Neural progenitor cell (in vitro differentiated cells): ENCODE data around the gene SHISAL1. TPM values are rescaled to one million over a fixed set of nuclear protein-coding genes. Genes with fewer than 3 reads are reported as not detected.

ENCODE experiments used
- DNase-seq: peaks from one replicate; pipeline ENCODE4 v3.0.0-alpha.2; 2016; ENCODE audit warnings: low spot score
- H2AFZ ChIP-seq: fragments of 200-600 bp; sonication (generic); replicated peaks from 2 replicates; pipeline ENCODE4 v1.6.1; 2016; ENCODE audit warnings: antibody characterized with exemption
- H3F3A ChIP-seq: fragments of 200-600 bp; sonication (generic); 2 replicates; pipeline ENCODE4 v1.6.1; 2016; ENCODE audit warnings: antibody characterized with exemption, low read depth
- H3K27ac ChIP-seq: fragments of 200-600 bp; sonication (generic); 2 replicates; pipeline ENCODE4 v1.5.1; 2016; ENCODE audit warnings: mild to moderate bottlenecking
- H3K27me3 ChIP-seq: fragments of 200-600 bp; sonication (generic); 2 replicates; pipeline ENCODE4 v1.6.1; 2016; ENCODE audit warnings: mild to moderate bottlenecking, moderate library complexity
- H3K36me3 ChIP-seq: fragments of 200-600 bp; sonication (generic); 2 replicates; pipeline ENCODE4 v1.5.1; 2016
- H3K4me1 ChIP-seq: fragments of 200-600 bp; sonication (generic); 2 replicates; pipeline ENCODE4 v1.6.1; 2016; ENCODE audit warnings: mixed run types
- H3K4me2 ChIP-seq: fragments of 200-600 bp; sonication (generic); 2 replicates; pipeline ENCODE4 v1.6.1; 2016
- H3K4me3 ChIP-seq: fragments of 200-600 bp; sonication (generic); 2 replicates; pipeline ENCODE4 v1.5.1; 2016
- H3K79me2 ChIP-seq: fragments of 200-600 bp; sonication (generic); 2 replicates; pipeline ENCODE4 v1.6.1; 2016; ENCODE audit warnings: low read depth
- H3K9ac ChIP-seq: fragments of 200-600 bp; sonication (generic); 2 replicates; pipeline ENCODE4 v1.6.1; 2016
- H3K9me3 ChIP-seq: fragments of 200-600 bp; sonication (generic); 2 replicates; pipeline ENCODE4 v1.5.1; 2016; ENCODE audit warnings: low read depth
- H4K20me1 ChIP-seq: fragments of 200-600 bp; sonication (generic); 2 replicates; pipeline ENCODE4 v1.6.1; 2016; ENCODE audit warnings: low read depth
- H3K27ac Mint-ChIP-seq: 3 replicates; pipeline ENCODE4 v1.8.0; 2021; ENCODE audit warnings: mixed read lengths
- H3K27me3 Mint-ChIP-seq: 2 replicates; pipeline ENCODE4 v1.8.0; 2022; ENCODE audit warnings: low read depth, mild to moderate bottlenecking, inconsistent platforms, moderate library complexity, mixed read lengths; ENCODE audit not compliant: insufficient read depth
- H3K36me3 Mint-ChIP-seq: 3 replicates; pipeline ENCODE4 v1.8.0; 2021; ENCODE audit warnings: mixed read lengths
- H3K4me1 Mint-ChIP-seq: 3 replicates; pipeline ENCODE4 v1.8.0; 2021; ENCODE audit warnings: mixed read lengths
- H3K4me3 Mint-ChIP-seq: 3 replicates; pipeline ENCODE4 v1.8.0; 2021; ENCODE audit warnings: mild to moderate bottlenecking, moderate library complexity, mixed read lengths
- H3K9me3 Mint-ChIP-seq: 3 replicates; pipeline ENCODE4 v1.8.0; 2020; ENCODE audit warnings: mixed read lengths
- EZH2 ChIP-seq: fragments of 200-600 bp; sonication (generic); IDR thresholded peaks from 2 replicates; pipeline ENCODE4 v1.6.1; 2017; ENCODE audit warnings: antibody characterized with exemption, mild to moderate bottlenecking, moderate library complexity
- EZH2phosphoT487 ChIP-seq: fragments of 200-600 bp; sonication (generic); IDR thresholded peaks from 2 replicates; pipeline ENCODE4 v1.6.1; 2017; ENCODE audit warnings: antibody characterized with exemption
- total RNA-seq: library from RNA; depleted of rRNA; stranded (reverse); fragments of >200 nt; gene quantifications from 2 replicates; pipeline ENCODE4 v1.2.3, GENCODE V29; 2015; ENCODE audit warnings: low replicate concordance
- TF ChIP-seq, protein P1 (sequence below): fragments of 200-600 bp; sonication (generic); IDR thresholded peaks from 2 replicates; pipeline ENCODE4 v1.5.1; 2017; ENCODE audit warnings: antibody characterized with exemption, mild to moderate bottlenecking

The SHISAL1 gene
- total RNA-seq, 1 donor from 2014 or later = 4.4 TPM

DNA sequence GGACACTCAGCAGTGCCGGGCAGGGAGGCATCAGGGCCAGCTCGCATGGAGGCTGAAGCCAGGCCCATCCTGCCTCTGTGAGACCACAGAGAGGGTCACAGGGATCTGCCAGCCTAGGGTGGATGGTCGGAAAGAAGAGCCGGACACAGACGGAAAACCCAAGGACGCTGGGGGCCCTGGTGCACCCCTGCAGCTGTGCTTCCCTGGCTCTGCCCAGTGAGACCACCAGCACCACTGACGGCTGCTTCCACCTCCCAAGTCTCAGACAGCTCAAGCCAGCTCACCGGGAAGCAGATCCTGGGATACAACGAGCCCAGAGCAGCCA, 42.2 kb downstream of the SHISAL1 start:
- no peak overlapping the region for H3K9ac ChIP-seq
- no peak overlapping the region for H3K4me3 Mint-ChIP-seq
- H3K9me3 Mint-ChIP-seq = no peaks in the 10 kb centered on the region

DNA sequence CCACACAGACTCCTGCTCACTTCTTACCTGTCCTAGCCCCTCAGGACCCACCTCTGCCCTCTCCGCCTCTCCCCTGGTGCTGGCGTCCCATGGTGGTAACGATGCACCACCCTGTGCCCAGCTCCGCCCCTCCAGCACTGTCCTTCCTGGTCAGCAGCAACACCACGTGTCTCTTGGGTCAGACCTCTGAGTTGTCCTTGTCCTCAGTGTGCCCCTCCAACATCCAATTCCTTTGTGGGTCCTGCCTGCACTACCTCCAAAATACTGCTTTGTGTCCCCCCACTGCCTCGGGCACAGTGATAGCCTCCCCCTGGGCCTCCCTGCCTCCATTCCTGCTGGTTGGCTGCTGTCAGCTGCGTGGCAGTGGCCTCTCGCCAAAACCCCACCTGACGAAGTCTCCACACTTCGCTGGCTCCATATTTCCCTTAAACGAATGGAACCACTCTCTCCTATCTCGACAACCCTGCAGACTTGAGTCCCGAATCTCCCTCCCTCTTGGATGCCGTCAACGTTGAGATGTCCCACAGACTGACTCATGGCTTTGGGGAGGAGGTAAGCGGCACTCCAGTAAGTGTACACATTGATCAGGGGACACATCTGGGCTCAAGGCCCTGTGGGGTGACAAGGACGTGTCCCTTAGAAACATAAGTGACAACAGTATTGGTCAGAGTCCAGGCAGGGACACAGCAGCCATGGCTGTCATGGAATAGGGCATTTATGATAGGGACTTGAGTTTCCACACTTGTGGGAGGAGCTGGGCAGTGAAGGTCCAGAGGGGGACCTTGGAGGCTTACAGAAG, 42.8 kb downstream of the SHISAL1 start:
- Mint-ChIP-seq H3K36me3 (no peaks in the 10 kb centered on the region), H3K27ac (peak overlapping the region; percentile 34), H3K27me3 (peaks cover 14% of the 10 kb centered on the region), H3K4me1 (peaks cover 25% of the 10 kb centered on the region), H3K9me3 (no peaks in the 10 kb centered on the region), H3K4me3 (no peak overlapping the region)
- Histone ChIP-seq H3K79me2 (no peaks in the 10 kb centered on the region), H3K9ac (no peak overlapping the region), H3F3A (peaks cover 20% of the 10 kb centered on the region), H3K4me2 (no peak overlapping the region), H3K27me3 (no peaks in the 10 kb centered on the region), H3K4me3 (no peak overlapping the region), H3K4me1 (peaks cover 31% of the 10 kb centered on the region), H3K9me3 (no peaks in the 10 kb centered on the region), H3K27ac (no peak overlapping the region), H2AFZ (no peak overlapping the region), H4K20me1 (no peaks in the 10 kb centered on the region), H3K36me3 (no peaks in the 10 kb centered on the region)
- TF ChIP-seq, protein P1, sequence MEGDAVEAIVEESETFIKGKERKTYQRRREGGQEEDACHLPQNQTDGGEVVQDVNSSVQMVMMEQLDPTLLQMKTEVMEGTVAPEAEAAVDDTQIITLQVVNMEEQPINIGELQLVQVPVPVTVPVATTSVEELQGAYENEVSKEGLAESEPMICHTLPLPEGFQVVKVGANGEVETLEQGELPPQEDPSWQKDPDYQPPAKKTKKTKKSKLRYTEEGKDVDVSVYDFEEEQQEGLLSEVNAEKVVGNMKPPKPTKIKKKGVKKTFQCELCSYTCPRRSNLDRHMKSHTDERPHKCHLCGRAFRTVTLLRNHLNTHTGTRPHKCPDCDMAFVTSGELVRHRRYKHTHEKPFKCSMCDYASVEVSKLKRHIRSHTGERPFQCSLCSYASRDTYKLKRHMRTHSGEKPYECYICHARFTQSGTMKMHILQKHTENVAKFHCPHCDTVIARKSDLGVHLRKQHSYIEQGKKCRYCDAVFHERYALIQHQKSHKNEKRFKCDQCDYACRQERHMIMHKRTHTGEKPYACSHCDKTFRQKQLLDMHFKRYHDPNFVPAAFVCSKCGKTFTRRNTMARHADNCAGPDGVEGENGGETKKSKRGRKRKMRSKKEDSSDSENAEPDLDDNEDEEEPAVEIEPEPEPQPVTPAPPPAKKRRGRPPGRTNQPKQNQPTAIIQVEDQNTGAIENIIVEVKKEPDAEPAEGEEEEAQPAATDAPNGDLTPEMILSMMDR = no peak
- no peak for TF ChIP-seq EZH2
- no peak for TF ChIP-seq EZH2phosphoT487
- no peak for DNase-seq

More for the DNA sequence above, 42.2 kb downstream of the SHISAL1 start:
- H2AFZ ChIP-seq = no peak overlapping the region
- TF ChIP-seq EZH2phosphoT487 (no peak), EZH2 (no peak)
- TF ChIP-seq, protein P1 = no peak
- peak overlapping the region; percentile 62 for H3K4me2 ChIP-seq
- peaks cover 21% of the 10 kb centered on the region for H3F3A ChIP-seq
- H3K36me3 Mint-ChIP-seq = no peaks in the 10 kb centered on the region
- H3K27ac ChIP-seq = no peak overlapping the region
- H3K27me3 ChIP-seq = no peaks in the 10 kb centered on the region
- no peaks in the 10 kb centered on the region for H3K36me3 ChIP-seq
- DNase-seq = no peak
- no peaks in the 10 kb centered on the region for H4K20me1 ChIP-seq
- H3K9me3 ChIP-seq = no peaks in the 10 kb centered on the region
- H3K27me3 Mint-ChIP-seq = peaks cover 14% of the 10 kb centered on the region
- H3K4me1 Mint-ChIP-seq = peaks cover 27% of the 10 kb centered on the region
- no peak overlapping the region for H3K4me3 ChIP-seq
- H3K79me2 ChIP-seq = no peaks in the 10 kb centered on the region
- H3K27ac Mint-ChIP-seq = peak overlapping the region; percentile 34
- H3K4me1 ChIP-seq = peaks cover 35% of the 10 kb centered on the region

DNA sequence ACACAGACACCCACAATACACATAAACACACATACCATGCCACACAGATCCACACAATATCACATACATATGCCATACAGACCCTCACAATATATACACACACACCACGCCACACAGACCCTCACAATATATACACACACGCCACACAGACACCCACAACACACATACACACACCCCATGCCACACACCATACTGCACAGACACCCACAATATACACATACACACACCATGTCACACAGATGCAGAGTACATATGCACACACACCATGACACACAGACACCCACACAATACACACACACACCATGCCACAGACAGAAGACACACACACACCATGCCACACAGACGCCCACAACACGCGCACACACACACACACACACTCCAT, 43.6 kb downstream of the SHISAL1 start:
- no peaks in the 10 kb centered on the region for H3K79me2 ChIP-seq
- no peak for TF ChIP-seq EZH2phosphoT487
- TF ChIP-seq, protein P1 = no peak
- no peak for TF ChIP-seq EZH2
- H3K9me3 ChIP-seq = no peaks in the 10 kb centered on the region
- Mint-ChIP-seq H3K4me3 (no peak overlapping the region), H3K4me1 (peaks cover 22% of the 10 kb centered on the region), H3K27ac (no peak overlapping the region), H3K9me3 (peaks cover 3% of the 10 kb centered on the region), H3K27me3 (peaks cover 13% of the 10 kb centered on the region), H3K36me3 (no peaks in the 10 kb centered on the region)
- H2AFZ ChIP-seq = no peak overlapping the region
- H3F3A ChIP-seq = peaks cover 20% of the 10 kb centered on the region
- H3K27me3 ChIP-seq = no peaks in the 10 kb centered on the region
- H4K20me1 ChIP-seq = no peaks in the 10 kb centered on the region
- H3K4me2 ChIP-seq = no peak overlapping the region
- H3K27ac ChIP-seq = no peak overlapping the region
- H3K4me3 ChIP-seq = no peak overlapping the region
- no peaks in the 10 kb centered on the region for H3K36me3 ChIP-seq
- peaks cover 31% of the 10 kb centered on the region for H3K4me1 ChIP-seq
- H3K9ac ChIP-seq = no peak overlapping the region
- DNase-seq = no peak
